ENCODE data around the gene NMU.
"Not testable (repeated sequence)": the region's sequence is repeated elsewhere in the genome, so short reads cannot be mapped to it uniquely, and the experiment has no call there.

The NMU gene

DNA sequence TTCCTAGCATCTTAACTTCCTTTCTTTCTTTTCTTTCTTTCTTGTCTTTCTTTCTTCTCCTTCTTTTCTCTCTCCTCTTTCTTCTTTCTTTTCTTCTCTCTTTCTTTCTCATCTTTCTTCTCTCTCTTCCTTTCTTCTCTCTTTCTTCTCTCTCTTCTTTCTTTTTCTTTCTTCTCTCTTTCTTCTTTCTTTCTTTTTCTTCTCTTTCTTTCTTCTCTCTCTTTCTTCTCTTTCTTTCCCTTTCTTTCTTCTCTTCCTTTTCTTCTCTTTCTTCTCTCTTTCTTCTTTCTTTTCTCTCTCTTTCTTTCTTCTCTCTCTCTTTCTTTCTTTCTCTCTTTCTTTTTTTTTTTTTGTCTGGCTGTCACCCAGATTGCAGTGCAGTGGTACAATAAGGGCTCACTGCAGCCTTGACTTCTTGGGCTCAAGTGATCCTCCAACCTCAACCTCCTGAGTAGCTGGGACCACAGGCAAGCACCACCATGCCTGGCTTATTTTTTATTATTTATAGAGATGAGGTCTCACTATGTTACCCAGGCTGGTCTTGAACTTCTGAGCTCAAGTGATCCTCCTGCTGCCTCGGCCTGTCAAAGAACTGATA is 17.5 kb downstream of the NMU start:
- DNase-seq = no peak

DNA sequence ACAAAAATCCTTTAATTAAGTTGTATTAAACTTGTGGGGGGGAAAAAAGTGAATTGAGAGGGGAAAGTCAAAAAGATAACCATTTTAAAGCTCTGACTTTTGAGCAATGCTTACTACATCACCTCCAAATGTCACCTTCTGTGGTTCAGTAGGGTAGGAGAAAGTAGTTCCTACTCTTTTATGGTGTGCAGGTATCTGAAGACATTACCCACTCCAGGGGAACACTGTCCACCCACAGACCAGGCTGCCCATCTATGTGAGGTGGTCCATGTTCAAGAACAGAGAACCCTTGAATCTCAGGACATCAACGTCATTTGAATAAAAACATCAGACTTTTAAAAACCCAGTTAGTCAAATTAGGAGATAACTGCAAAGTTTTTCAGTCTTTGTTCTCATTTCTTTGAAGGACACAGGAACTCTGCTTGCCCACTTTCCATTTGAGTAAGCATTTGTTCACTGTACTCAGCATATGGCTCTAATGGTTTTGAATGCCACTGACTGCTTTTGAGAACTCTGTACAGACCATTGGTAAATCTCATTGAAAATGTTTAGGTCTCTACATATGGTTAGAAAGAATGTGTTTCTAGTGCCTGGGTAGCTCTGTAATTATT is 18.4 kb downstream of the NMU start:
- DNase-seq = no peak

DNA sequence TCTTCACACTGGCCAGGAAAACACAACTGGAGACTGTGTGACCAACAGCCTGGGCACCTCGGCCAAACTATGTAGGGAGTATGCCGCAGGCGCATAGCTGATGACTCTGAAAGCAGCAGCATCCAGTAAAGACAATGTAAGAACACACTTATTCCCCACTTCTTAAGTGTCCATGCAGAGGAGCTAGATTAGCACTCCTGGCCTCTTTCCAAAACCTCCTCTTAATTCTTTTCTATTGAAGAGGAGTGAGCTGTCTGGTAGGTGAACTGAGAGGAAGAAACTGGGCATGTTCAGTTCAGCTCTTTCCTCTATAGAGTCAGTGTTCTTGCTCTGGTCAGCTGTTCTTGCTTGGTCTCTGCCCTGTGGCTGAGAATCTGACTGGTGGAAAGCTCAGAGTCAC is 21.1 kb downstream of the NMU start:
- DNase-seq = no peak

DNA sequence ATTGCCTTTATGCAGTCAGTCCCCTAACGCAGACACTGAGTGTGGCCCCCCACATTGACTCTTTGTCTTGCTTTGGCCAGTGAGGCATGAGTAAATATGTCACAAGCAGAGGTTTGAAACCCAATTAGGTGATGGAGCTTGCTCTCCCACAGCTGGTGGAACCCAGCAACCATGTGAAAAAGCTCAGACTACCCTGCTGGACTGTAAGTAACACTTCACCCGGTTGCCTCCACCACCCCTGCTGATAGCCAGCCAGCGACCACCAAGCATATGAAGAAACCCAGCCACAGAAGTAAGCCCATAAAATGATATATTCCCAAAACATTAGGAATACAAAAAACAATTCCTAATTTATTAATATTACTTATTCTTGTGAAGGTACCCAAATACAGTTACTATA is 22.5 kb downstream of the NMU start:
- DNase-seq = no peak

DNA sequence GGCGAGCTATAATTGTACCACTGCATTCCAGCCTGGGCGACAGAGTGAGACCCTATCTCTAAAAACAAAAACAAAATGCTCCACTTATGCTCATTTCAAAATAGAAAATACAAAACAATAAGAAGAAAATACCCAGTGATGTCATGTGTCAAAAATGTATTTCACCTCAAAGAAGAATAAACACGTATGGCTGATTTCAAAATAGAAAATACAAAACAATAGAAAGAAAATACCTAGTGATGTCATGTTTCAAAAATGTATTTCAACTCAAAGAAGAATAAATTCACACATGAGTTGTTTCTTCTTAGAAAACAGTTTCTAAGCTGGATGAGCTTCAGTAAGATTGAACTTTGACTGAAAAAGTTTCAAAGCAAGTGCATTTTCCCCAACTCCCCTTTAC is 23.8 kb downstream of the NMU start:
- DNase-seq = no peak

DNA sequence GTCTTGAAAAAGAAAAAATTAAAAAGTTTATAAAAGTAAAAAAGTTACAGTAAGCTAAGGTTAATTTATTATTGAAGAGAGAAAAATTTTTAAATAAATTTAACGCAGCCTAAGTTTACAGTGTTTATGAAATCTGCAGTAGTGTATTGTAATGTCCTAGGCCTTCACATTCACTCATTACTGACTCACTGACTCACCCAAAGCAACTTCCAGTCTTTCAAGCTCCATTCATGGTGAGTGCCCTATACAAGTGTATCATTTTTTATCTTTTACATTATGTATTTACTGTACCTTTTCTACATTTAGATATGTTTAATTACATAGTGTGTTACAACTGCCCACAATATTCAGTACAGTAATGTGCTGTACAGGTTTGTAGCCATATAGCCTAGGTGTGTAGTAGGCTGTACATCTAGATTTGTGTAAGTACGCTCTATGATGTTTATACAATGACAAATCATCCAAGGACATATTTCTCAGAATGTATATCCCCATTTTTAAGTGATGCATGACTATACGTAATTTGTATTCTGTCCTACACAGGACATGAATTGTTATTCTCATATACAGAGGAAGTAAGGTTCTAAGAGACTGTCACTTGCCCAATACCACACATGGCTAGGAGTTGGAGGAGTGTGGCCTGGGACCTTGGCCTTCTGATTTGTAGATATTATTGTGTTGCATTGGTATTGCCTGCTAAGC is 24.6 kb downstream of the NMU start:
- DNase-seq = no peak

DNA sequence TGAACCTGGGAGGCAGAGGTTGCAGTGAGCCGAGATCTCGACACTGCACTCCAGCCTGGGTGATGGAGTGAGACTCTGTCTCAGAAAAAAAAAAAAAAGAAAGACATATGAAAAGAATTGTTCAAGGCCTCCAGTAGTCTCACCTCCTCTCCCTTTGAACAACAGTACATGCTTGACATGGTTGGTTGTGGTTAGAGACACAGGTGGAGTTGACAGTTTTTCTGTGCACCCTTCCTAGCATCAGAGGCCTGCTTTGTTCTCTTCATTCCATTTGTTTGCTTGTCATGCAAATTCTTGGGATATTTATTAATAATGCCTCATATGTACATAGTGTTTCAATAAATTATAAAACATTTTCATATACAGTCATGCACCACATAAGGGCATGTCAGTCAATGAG is 25.7 kb downstream of the NMU start:
- DNase-seq = no peak

DNA sequence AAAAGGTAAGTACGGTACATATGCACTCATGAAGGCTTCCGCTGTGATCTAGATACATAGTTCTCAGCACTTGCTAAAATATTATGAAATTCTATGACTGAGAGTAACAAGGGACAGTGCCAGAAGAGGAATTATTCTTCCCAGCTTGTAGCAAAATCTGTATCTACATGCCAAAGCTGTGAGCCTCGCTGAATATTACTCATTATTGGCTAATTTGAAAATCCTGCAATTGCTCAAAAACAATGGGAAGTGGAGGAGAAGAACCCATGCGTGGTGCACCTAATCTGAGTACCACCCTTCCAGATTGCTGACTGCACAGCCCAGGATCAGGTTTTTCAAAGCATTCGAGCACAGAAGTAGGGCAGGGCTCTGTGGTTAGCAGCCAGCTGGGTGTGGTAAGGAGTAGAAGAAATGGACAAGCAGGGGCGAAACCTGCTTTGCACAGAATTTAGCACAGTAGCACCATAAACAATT is 26.7 kb downstream of the NMU start:
- peak; percentile 37 for DNase-seq

DNA sequence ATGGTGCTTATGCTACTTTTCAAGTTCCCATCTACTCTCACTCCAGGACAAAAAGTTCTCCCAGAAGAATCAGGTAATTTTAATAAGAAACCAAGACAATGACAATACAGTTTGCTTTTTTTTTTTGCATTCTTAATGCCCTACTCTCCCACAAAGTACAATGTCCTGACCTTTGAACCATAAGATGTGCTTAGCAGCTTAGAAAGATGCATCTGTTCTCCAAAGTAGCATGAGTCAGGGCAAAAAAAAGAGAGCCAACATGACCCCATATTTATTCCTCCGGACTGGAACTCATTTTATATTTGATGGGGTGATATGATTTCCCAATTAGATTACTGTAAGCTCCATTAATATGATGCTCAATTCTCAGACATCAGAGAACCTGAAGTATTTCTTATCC is 27.5 kb downstream of the NMU start:
- DNase-seq = no peak

DNA sequence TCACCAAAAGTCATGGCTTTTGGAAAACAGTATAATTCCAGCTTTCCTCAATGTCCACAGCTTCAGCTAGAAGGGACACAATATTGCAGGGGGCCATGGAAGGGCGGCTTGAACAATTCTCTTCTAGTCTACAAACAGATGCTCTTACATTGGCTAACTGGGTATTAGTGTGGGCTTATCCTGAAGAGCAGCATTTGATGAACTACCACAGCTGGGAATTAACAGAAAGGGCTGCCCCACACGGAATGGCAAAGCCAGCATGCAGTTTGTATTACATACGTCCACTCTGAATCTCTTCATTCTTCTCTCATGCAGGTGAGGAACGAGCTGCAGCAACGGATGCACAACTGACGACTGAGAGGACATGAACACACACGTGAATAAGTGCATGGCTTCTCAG is 31.1 kb downstream of the NMU start:
- no peak for DNase-seq

DNA sequence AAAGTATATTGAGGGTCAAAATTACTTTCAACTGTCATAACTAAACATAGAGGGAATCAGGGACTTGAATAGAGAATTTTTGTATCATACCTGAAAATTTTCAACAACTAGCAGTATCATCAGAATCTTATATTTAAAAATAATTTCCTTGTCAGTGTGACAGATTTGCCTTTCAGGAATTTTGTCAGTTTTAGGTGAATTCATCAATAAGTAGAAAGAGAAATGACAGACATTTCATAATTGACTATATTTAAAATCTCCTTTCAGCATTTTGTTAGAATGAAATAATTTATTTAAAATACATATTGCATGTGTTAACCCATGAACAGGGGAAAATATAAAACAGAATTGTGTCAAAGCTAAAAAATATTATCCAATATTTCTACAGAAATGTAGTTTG is 35.5 kb downstream of the NMU start:
- no peak for DNase-seq

DNA sequence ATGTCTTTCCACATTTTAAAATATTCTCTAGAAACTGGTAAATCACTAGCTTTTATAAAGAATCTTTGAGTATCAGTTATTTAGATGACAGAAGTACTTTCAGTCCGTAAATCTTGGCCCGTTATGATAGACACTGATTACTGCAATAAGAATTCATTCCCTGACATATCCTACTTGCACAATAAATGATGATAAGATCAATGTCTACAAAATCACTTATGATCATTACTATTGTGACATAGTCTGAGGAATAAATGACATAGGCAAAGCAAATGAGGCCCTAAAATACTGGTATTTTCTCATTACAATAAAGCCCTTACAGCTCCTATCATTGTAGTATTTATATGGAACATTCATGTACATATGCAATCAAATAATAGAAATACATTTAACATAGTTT is 37.5 kb downstream of the NMU start:
- no peak for DNase-seq

DNA sequence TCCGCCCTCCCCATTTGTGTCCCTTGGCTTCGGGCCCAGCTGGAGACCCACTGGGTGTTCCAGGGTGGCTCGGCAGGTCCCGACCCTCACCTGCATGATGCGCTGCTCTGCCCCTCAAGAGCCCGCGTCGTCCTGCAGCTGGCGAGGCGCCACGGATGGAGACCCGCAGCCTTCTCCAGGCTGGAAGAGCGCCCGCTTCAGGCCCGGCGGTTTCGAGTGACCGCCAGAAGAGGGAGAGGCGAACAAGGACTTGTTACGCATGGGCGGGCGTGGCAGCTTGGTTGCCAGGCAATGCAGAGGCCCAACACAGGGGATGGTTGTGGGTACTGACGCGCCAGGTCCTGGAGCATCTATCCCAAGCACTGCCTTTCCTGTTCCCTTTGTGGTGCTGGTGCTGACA is 44.1 kb downstream of the NMU start, which contains the start of gene PDCL2:
PDCL2 (minus strand) TSS at position 232 of the 400 bp plus-strand sequence; CDS start at position 96, 136 bp downstream.
- DNase-seq = no peak

DNA sequence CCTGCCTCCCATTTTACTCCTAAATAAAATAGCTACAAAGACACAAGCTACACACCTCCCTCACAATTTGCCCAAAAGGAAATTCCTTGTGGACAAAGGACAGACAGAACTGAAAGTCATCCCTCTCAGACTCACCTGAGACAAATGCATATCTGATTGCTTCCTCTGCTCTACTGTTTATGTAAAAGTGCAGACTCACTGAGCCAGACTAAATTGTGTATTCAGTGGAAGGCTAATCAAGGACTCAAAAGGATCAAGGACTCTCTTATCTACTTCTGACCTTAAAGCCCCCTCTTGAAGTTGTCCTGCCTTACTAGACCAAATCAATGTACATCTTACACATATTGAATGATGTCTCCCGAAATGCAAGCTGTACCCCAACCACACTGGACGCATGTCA is 47.9 kb downstream of the NMU start:
- DNase-seq = no peak

DNA sequence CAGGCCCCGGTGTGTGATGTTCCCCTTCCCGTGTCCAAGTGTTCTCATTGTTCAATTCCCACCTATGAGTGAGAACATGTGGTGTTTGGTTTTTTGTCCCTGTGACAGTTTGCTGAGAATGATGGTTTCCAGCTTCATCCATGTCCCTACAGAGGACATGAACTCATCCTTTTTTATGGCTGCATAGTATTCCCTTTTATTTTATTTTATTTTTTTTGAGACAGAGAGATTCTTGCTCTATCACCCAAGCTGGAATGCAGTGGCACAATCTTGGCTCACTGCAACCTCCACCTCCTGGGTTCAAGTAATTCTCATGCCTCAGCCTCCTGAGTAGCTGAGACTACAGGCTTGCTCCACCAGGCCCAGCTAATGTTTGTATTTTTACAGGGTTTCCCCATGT is 53.3 kb downstream of the NMU start:
- not testable (repeated sequence) for DNase-seq

DNA sequence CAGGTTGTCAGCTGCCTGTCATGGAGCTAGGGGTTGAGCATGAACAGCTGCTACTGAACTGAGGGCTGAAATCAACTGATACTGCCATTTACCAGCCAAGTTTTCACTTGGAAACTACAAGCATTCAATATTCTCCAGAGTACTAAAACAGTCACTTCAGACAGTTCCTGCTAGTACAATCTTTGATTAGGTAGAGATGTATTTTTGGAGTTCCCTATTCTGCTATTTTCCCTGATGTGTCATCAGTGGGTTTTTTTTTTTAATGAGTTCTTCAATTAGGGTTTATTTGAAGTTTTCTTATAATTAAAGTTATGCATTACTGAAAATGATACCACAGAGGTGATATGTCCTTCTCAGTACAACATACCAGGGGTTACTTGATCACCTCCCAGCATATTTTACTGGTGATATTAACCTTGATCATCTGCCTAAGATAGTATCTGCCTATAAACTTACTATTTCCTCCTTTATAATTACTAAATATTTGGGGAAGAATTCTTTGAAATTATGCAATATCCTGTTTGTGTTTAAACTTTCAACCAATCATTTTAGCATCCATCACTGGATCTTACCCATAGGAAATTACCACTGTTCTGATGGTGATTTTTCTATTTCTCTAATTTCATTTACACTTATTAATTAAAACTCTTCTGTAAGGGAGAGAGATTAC is 57.6 kb downstream of the NMU start:
- DNase-seq = no peak

DNA sequence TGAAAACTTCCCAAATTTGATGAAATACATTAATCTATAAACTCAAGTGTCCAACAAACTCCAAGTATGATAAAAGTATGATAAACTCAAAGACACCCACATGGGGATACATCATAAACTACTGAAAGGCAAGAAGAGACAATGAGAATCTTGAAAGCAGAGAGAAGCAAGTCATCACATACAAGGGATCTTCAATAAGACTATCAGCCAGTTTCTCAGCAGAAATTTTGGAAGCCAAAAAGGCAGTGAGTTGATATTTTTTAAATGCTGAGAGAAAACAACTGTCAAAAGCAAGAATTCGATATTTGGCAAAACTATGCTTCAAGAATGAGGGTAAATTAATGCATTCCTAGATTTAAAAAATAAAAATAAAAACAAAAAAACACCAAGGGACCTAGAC is 60.6 kb downstream of the NMU start:
- DNase-seq = no peak

DNA sequence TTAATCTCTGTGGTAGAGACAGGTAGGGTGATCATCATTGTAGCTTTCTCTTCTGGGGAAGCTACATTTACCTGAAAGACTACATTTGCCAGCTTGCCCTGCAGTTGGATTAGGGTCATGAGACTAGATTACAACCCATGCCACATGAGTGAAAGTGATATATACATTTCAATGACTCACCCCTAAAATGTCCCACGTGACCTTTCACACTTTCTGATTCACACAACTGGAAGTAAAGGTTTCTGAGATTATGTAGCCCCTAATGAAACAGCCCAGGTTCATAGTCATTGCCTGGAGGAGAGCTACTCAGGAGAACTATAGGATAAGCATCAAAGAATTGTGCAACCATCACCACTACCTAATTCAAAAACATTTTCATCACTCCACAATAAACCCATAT is 61.8 kb downstream of the NMU start:
- peak; percentile 2 for DNase-seq

DNA sequence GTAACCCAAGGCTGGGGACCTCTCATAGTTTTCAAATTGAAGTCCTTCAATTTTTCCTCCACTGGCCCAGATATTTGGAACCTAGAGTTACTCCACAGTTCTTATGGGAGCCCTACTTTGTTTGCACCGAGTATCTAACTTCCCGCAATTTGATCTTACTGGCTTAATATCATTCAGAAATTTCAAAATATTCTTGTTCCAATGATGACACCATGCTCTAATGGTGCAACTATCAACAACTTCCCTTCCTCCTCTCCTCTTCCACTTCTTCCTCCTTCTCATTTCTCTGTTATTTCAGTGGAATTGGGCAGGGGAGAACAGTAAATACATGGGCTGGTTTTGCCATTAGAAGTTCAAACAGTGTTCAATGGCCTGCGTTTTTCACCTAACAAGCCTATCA is 64.3 kb downstream of the NMU start:
- DNase-seq = no peak

DNA sequence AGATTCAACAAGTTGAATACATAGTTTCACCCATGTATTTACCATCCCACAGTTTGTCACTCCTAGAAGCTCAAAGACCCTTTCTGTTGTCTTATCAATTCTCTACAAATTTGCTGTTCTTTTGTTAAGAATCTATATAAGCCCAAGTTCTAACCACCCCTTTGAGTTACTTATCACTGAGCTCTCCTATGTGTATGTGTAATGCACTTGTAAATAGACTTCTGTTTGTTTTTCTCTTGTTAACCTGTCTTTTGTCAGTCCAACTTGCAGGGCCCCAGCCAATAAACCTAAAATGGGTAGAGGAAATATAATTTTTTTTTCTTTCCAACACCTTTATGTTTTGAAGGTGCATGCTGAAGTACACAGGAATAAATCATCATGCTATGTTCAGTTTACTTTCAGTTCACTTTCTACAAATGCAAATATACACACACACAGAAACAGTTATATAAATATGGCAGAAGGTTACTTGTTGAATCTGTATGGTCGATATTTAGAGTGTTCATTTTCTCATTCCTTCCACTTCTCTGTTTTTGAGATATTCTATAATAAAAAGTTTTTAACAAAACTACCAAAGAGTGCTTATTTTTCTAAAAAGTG is 67.1 kb downstream of the NMU start:
- DNase-seq = no peak

DNA sequence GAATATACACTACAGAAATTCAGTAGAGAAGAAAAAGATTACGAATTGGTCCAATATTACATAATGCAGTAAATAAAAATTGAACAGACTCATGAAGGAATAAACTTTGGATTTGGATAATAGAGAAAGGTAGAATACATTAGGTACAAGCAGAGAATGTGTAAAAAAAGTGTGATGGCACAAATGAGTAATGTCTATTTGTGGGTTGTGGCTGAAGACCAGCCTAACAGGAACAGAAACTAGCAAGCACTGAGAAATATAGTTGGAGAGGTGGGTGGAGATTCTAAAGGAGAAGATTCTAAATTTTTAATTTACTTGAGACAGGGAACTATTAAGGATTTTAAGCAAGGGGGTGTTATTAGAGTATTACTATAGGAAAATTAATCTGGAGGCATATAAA is 74.2 kb downstream of the NMU start:
- no peak for DNase-seq

DNA sequence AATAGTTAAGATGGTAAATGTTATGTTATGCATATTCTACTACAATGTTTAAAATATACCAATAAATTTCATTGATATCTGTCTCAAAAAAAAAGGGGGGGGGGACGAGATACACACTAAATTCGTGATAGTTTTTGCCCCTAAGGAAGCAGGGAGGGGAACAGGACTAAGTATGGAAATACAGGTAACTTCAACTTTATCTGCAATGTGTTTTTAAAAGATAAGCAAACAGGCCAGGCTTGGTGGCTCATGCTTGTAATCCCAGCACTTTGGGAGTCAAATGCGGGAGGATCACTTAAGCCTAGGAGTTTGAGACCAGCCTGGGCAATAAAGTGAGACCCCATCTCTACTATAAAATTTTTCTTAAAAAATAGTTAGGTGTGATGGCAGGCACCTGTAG is 76.0 kb downstream of the NMU start:
- DNase-seq = no peak

DNA sequence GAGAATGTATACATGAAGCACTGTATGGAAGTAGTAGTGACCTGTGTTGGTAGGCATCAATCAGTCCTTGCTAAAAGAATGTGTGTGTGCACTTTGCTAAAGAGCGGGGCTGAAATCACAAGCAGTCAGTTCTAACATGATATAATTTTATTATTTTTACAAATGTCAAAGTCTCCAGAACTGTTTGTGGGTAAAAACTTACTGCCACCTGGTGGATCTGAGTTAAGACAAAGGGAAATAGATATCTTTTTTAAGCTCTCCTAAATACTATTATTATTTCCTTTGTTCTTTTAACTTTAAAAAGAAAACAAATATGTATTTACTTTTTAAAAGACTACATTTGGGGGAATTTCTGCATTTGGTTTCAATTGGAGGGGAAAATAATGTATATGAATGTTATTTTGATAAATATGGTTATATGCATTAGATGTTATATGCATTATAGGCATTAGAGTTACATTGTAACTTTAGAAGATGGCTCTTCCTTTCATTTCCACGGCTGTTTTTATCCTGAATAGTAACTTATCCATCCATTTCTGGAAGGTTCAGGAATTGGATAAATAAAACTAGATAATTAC is 81.6 kb downstream of the NMU start:
- DNase-seq = peak; percentile 57

All from fibroblast of skin of right biceps (primary cell).